T-helper 1 cell (primary cell): Measurements from ENCODE around the gene CAMKMT.
"Not testable (repeated sequence)": the region's sequence is repeated elsewhere in the genome, so short reads cannot be mapped to it uniquely, and the experiment has no call there.

Source experiments
- DNase-seq, 5 donors: peaks; one replicate each; pipeline ENCODE4 v3.0.0-alpha.2; 2012 to 2020

The CAMKMT gene

GRCh38 chr2:44362207-44363015 lies 664 bp downstream of the CAMKMT start:
- DNase-seq = peak; percentile 10 to 49 (median 19)

GRCh38 chr2:44364604-44365003 lies 2.9 kb downstream of the CAMKMT start:
- DNase-seq = no peak

GRCh38 chr2:44367591-44367990 lies 5.8 kb downstream of the CAMKMT start:
- peak in 1 of 5 donors; percentile 12 for DNase-seq

DNA sequence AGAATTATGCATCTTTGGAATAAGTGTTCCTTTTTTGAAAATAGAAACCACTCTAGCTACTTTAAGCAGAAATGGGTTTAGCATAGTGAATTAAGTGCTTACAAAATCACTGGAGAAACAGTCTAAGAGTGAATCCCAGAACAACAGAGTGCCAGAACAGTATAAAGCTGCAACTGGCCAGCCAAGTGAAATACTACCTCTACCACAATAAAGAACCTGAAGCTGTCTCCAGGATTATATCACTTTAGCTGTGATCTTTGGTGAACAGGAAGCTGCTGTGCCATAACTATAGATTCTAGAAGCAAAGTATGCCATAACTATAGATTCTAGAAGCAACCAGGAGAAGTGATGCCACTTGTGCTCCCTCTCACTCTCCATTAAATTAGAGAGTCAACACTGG lies 7.6 kb downstream of the CAMKMT start:
- no peak for DNase-seq

GRCh38 chr2:44371445-44371844 lies 9.7 kb downstream of the CAMKMT start:
- DNase-seq = no peak

- DNase-seq = no peak
Observed at GRCh38 chr2:44372246-44372645, 10.5 kb downstream of the CAMKMT start.

DNA sequence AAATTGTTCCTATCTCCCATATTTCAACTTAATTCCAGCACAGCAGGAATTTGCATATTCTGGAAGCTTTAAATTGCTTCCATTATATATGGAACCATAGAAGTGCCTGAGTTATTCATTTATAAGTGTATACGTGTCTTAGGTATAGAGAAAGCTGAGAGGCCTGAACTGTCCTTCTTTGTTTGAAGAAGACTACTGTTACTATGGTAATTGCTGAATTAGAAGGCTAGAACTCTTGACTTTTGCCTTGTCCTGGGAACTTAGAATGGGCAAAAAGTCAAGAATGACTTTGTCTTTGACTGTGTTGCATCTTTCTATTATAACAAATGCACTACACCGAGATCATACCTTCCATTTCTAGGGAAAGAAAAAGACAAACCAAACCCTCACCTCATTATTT lies 15.7 kb downstream of the CAMKMT start:
- DNase-seq = no peak

- not testable (repeated sequence) for DNase-seq
Observed at GRCh38 chr2:44385226-44385625, 23.5 kb downstream of the CAMKMT start.

DNA sequence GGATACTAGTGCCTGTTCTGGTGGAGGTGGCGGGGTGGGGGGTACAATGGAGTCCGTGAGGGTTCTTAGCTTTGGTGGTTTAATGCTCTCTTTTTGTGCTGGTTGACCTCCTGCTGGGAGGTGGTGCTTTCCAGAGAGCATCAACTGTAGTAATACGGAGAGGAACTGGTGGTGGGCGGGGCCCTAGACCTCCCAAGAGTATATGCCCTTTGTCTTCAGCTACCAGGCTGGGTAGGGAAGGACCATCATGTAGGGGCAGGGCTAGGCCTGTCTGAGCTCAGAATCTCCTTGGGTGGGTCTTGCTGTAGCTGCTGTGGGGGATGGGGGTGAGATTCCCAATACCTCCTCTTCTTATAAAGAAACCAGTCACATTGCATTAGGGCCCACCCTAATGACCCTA lies 27.1 kb downstream of the CAMKMT start:
- no peak for DNase-seq

- DNase-seq = no peak
Observed at GRCh38 chr2:44389895-44390294, 28.1 kb downstream of the CAMKMT start.

- peak in 3 of 5 donors; percentile 8 to 48 (median 10) for DNase-seq
Observed at GRCh38 chr2:44392338-44392943, 30.7 kb downstream of the CAMKMT start.

DNA sequence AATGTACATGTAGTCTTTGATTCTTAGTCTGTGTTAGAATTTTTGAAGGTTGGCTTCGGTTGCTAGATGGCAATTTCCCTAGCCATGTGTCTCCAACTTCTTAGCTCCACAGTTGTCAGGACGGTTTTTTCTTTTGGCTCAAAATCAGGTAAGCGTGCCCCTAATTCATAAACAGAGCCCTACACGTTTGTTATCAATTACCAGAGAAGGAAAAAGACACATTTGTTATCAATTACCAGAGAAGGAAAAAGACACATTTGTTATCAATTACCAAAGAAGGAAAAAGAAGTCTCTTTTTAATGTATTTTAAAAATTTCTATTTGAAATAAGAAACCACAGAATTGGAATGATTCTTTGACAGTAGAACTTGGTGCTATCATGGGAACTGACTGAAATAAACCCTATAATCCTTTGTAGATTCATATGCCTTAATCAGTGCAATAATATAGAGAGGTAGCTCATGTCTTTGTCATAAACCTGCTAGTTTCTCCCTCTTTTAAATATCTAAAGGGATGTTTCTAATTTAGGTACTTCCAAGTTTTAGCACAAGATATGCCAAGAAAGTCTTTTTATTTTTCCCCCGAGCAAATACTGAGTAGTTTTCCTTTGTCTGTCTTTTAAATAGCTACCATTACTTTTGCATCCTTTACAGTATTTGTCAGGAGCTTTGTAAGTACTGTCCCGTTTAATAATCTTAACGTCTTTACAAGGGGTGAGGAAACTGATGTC lies 35.9 kb downstream of the CAMKMT start:
- no peak for DNase-seq

GRCh38 chr2:44398243-44398897 lies 36.6 kb downstream of the CAMKMT start:
- DNase-seq = no peak

GRCh38 chr2:44420725-44421124 lies 59.0 kb downstream of the CAMKMT start:
- no peak for DNase-seq

GRCh38 chr2:44424211-44424610 lies 62.5 kb downstream of the CAMKMT start:
- DNase-seq = no peak

DNA sequence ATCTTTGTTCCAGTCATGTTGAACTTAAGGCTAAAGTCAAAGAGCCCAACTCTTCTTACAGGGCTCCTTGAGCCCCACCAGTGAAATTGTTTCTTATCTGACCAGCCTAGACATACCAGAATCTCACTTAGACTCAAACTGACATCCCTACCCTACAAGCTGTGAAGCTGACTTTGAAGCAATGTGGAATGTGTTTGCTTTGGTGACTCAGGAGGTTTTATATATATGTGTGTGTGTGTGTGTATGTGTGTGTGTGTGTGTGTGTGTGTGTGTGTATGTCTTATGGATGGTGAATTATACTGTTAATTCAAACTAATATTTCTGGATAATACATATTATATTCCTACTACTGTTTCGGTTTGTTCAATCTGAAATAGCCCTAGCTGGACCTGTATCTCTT lies 67.3 kb downstream of the CAMKMT start:
- DNase-seq = no peak

GRCh38 chr2:44430342-44430741 lies 68.6 kb downstream of the CAMKMT start:
- DNase-seq = no peak

- DNase-seq = no peak
Observed at GRCh38 chr2:44433895-44434294, 72.1 kb downstream of the CAMKMT start.

DNA sequence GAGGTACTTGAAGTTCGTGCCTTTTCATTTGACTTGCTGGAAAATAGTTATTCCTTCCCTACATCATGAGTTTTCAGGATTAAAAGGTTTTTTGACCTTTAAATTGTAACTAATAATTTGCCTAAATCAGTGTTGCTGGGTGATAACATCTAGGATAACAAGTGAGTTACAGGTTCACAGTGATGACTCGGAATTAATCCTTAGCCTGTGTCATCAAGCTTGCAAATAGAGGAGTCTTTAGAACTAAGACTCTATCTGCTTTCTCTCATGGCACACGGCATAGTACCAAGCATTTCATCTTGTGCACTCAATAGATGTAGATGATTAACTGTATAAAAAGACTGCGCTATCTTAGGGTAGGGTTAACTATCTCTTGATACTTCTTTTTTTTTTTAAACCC lies 79.5 kb downstream of the CAMKMT start:
- DNase-seq = no peak

DNA sequence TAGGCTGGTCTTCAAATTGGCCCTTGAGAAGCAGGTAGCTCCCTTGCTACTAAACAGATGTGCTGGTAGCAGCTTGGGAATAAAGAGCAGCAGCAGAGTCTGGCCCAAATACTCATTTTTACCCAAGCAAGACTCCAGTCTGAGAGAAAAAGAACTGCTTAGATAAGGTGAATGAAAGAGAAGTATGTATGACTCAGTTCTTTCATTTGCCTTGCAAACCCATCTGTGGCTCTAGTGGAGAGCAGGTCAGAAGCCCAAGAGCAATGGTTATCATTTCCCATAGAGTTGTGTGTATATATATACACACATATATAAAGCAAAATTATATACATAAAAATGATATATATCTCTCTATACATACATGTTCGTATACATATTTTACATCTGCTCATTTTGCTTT lies 80.3 kb downstream of the CAMKMT start:
- DNase-seq = no peak

GRCh38 chr2:44443517-44443916 lies 81.8 kb downstream of the CAMKMT start:
- DNase-seq = no peak

GRCh38 chr2:44444881-44445280 lies 83.1 kb downstream of the CAMKMT start:
- DNase-seq = no peak

GRCh38 chr2:44448860-44449527 lies 87.2 kb downstream of the CAMKMT start:
- DNase-seq = no peak
